Adrenal gland (tissue), 5 donors: ENCODE measurements around the gene SNAP25.

ENCODE experiments used
- CTCF ChIP-seq, 6 experiments: fragments of 450-650 bp in 4 of 6; fragments of 200-600 bp in 2 of 6; sonication (generic) in 1 of 6; IDR thresholded peaks; 1 replicate in 5 of 6; 2 replicates in 1 of 6; pipeline versions ENCODE4 v1.5.1 to v1.8.0; 2016 to 2021; ENCODE audit warnings: antibody characterized with exemption in 6 of 6, mild to moderate bottlenecking in 2 of 6, moderate library complexity in 1 of 6
- POLR2A ChIP-seq, 2 donors: fragments of 450-650 bp; IDR thresholded peaks; one replicate each; pipeline ENCODE4 v1.6.1; 2017; ENCODE audit warnings: antibody characterized with exemption in 2 of 2, mild to moderate bottlenecking in 2 of 2, moderate library complexity in 1 of 2
- donor health status: DM: no; HTN: no; CAD: no.

- no peak for TF ChIP-seq POLR2A (IDR thresholded peaks at IDR 0.05)
- TF ChIP-seq CTCF (IDR thresholded peaks at IDR 0.05) = no peak
Measured at GRCh38 chr20:10255846-10256245, 37.2 kb downstream of the SNAP25 start.
